HUES48 (cell line): ENCODE results near the gene BATF2.
A peak's percentile ranks its signal among the peaks of the same experiment; 100 is the strongest.

Experiments
- H3K27ac ChIP-seq: one replicate; pipeline ENCODE4 v1.7.0; 2013; ENCODE audit warnings: low read depth, low read length, inconsistent platforms
- H3K27me3 ChIP-seq: 2 replicates; pipeline ENCODE4 v1.6.1; 2013; ENCODE audit warnings: mild to moderate bottlenecking, low read length; ENCODE audit not compliant: control insufficient read depth, insufficient read depth
- H3K36me3 ChIP-seq: 2 replicates; pipeline ENCODE4 v1.6.1; 2013; ENCODE audit warnings: low read length; ENCODE audit not compliant: control insufficient read depth, insufficient read depth
- H3K4me1 ChIP-seq: 2 replicates; pipeline ENCODE4 v1.6.1; 2013; ENCODE audit warnings: mild to moderate bottlenecking, low read length; ENCODE audit not compliant: control insufficient read depth, insufficient read depth
- H3K4me3 ChIP-seq: 2 replicates; pipeline ENCODE4 v1.5.1; 2013; ENCODE audit warnings: mild to moderate bottlenecking, low read depth, low read length
- H3K9ac ChIP-seq: 2 replicates; pipeline ENCODE4 v1.6.1; 2013; ENCODE audit warnings: mild to moderate bottlenecking, low read depth, low read length, moderate library complexity
- H3K9me3 ChIP-seq: 2 replicates; pipeline ENCODE4 v1.6.1; 2013; ENCODE audit warnings: low read length; ENCODE audit not compliant: control insufficient read depth, insufficient read depth

The BATF2 gene, protein sequence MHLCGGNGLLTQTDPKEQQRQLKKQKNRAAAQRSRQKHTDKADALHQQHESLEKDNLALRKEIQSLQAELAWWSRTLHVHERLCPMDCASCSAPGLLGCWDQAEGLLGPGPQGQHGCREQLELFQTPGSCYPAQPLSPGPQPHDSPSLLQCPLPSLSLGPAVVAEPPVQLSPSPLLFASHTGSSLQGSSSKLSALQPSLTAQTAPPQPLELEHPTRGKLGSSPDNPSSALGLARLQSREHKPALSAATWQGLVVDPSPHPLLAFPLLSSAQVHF

DNA sequence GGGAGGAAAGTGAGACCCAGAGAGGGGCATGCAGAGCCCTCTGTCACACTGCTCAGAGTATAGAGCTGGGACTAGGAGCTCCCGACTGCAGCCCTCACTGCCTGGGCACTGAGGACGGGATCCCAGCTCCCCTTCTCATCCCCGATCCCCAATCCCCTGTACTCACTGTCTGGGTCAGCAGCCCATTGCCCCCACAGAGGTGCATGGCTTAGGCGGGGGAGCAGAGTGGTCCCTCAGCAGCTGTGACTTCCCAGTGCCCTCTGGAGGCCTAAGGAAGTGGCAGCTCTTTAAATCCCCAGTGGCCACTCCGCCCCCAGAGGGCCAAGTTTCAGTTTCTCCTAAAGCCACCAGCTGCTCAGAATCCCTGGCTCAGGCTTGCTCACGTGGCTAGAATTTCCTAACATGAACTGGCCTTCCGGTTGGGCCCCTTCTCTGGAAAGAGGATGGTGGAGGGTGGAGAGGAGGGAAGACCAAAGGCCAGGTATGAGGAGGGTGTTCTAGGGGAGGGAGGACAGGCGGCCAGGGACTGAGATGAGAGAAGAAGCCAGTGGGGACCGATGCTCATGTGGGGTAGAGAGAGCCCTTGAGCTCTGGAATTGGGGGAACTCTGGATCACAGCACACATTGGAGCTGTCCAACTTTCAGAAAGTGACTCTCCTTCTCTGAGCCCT is at the start of gene BATF2:
BATF2 (minus strand) TSS at position 262 of the 671 bp plus-strand sequence; CDS start at position 205, 57 bp downstream.
- H3K27ac ChIP-seq, result no peak within 1 kb of the TSS
- no peaks in the 10 kb centered on the region for H3K9me3 ChIP-seq
- no peaks in the 10 kb centered on the region for H3K27me3 ChIP-seq
- H3K36me3 ChIP-seq, result no peaks in the 10 kb centered on the region
- peaks cover 5% of the 10 kb centered on the region for H3K4me1 ChIP-seq
- no peak within 1 kb of the TSS for H3K4me3 ChIP-seq
- H3K9ac ChIP-seq, result no peak within 1 kb of the TSS

DNA sequence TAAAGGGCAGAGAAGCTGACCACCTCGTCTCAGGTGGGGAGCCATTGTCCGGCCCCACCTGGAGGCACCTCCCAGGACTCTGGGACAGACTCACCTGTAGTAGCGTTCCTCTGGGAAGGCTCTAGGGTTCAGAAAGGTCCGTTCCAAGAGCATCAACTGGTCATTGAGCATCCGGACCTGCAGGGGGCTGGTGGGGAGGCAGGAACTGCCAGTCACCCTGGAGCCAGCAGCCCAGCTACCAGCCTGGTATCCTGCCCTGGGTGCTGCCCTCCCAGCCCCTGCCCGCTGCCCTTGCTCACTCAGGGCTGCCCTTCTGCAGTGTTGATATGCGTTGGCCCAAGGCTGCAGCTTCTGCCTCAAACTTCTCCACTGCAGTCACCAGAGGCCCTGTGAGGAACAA is 49.0 kb upstream of the BATF2 start:
- no peaks in the 10 kb centered on the region for H3K27me3 ChIP-seq
- H3K9me3 ChIP-seq, result no peaks in the 10 kb centered on the region
- H3K9ac ChIP-seq, result no peak overlapping the region
- H3K4me3 ChIP-seq, result no peak overlapping the region
- no peak overlapping the region for H3K27ac ChIP-seq
- no peaks in the 10 kb centered on the region; the same call in 1 of the 2 replicates for H3K4me1 ChIP-seq
- peaks cover 25% of the 10 kb centered on the region for H3K36me3 ChIP-seq

DNA sequence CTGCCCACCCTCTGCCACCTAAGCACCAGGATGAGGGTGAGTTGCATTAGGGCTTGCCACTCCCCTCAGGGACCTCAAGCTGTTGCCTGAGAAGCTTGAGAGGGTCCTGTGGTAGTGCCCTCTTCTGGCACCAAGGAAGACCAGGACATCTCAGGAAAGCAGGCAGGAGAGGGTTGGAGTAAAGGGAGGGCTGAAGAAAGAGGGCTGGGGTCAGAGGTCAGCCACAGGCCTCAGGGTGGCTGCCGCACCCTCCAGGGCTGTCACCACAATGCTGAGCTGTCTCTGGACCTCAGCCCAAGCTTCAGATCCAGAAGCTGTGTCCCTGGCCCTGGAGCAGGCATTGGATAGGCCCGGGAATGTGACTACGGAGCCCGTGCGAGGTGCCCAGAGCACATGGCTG is 48.3 kb upstream of the BATF2 start:
- no peak overlapping the region for H3K4me3 ChIP-seq
- H3K9ac ChIP-seq, result no peak overlapping the region
- H3K9me3 ChIP-seq, result no peaks in the 10 kb centered on the region
- no peak overlapping the region for H3K27ac ChIP-seq
- H3K27me3 ChIP-seq, result no peaks in the 10 kb centered on the region
- no peaks in the 10 kb centered on the region; the same call in 1 of the 2 replicates for H3K4me1 ChIP-seq
- H3K36me3 ChIP-seq, result peaks cover 25% of the 10 kb centered on the region

GRCh38 chr11:65043881-65044501 is 47.2 kb upstream of the BATF2 start:
- no peak overlapping the region for H3K9ac ChIP-seq
- no peak overlapping the region for H3K4me3 ChIP-seq
- H3K9me3 ChIP-seq, result no peaks in the 10 kb centered on the region
- no peaks in the 10 kb centered on the region for H3K27me3 ChIP-seq
- no peak overlapping the region for H3K27ac ChIP-seq
- peaks cover 25% of the 10 kb centered on the region for H3K36me3 ChIP-seq
- H3K4me1 ChIP-seq, result no peaks in the 10 kb centered on the region; the same call in 1 of the 2 replicates

- no peaks in the 10 kb centered on the region; the same call in 1 of the 2 replicates for H3K4me1 ChIP-seq
- H3K27ac ChIP-seq, result no peak overlapping the region
- H3K36me3 ChIP-seq, result peaks cover 34% of the 10 kb centered on the region
- H3K4me3 ChIP-seq, result no peak overlapping the region
- no peaks in the 10 kb centered on the region for H3K9me3 ChIP-seq
- H3K27me3 ChIP-seq, result no peaks in the 10 kb centered on the region
- H3K9ac ChIP-seq, result no peak overlapping the region
Measured at GRCh38 chr11:65042891-65043290, 46.1 kb upstream of the BATF2 start.

DNA sequence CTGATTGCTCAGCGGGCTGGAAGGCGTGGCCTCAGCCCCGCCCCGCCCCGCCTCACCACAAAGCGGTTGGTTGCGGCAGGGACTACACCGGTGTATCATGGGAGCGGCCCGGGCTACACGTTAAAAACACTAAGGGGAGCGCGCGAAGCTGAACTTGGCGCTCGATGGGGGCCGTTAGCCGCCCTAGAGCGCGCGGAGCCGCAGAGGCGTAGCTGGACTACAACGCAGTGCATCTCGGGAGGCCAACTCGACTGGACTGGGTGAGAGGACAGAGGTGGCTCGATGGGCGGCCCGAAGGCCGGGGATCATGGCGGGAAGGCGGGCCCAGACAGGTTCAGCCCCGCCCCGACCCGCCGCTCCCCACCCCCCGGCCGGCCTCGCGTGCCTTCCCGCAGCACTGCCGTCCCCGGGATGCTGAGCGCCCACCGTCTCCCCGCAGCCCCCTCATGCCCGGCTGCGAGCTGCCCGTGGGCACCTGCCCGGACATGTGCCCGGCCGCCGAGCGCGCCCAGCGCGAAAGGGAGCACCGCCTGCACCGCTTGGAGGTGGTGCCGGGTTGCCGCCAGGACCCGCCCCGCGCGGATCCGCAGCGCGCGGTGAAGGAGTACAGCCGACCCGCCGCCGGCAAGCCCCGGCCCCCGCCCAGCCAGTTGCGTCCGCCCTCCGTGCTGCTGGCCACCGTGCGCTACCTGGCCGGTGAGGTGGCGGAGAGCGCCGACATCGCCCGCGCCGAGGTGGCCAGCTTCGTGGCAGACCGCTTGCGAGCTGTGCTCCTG is 44.3 kb upstream of the BATF2 start, which contains the start of gene SAC3D1:
SAC3D1 (plus strand) TSS at position 364 of the 776 bp plus-strand sequence; CDS start at position 447, 83 bp downstream.
- Histone ChIP-seq H3K27ac (peak within 1 kb of the TSS; percentile 97), H3K36me3 (peaks cover 38% of the 10 kb centered on the region)

GRCh38 chr11:65040520-65040846 is 43.7 kb upstream of the BATF2 start:
- Histone ChIP-seq H3K27me3 (no peaks in the 10 kb centered on the region), H3K9ac (peak overlapping the region; percentile 85; the same call in 1 of the 2 replicates), H3K4me1 (no peaks in the 10 kb centered on the region), H3K9me3 (no peaks in the 10 kb centered on the region), H3K27ac (peak overlapping the region; percentile 97), H3K36me3 (peaks cover 32% of the 10 kb centered on the region), H3K4me3 (peak overlapping the region; percentile 95)

More for the DNA sequence above, 44.3 kb upstream of the BATF2 start, which contains the start of gene SAC3D1:
- Histone ChIP-seq H3K9me3 (no peaks in the 10 kb centered on the region), H3K27me3 (no peaks in the 10 kb centered on the region), H3K4me1 (no peaks in the 10 kb centered on the region), H3K9ac (peak within 1 kb of the TSS; percentile 85), H3K4me3 (peak within 1 kb of the TSS; percentile 95)

GRCh38 chr11:65036931-65037330 is 40.2 kb upstream of the BATF2 start:
- no peaks in the 10 kb centered on the region for H3K27me3 ChIP-seq
- H3K9me3 ChIP-seq, result no peaks in the 10 kb centered on the region
- H3K4me3 ChIP-seq, result no peak overlapping the region

GRCh38 chr11:65035579-65035978 is 38.8 kb upstream of the BATF2 start:
- Histone ChIP-seq H3K4me1 (no peaks in the 10 kb centered on the region), H3K27me3 (no peaks in the 10 kb centered on the region), H3K9me3 (no peaks in the 10 kb centered on the region), H3K36me3 (peaks cover 20% of the 10 kb centered on the region; the same call in 1 of the 2 replicates), H3K4me3 (no peak overlapping the region), H3K27ac (no peak overlapping the region), H3K9ac (no peak overlapping the region)

More at GRCh38 chr11:65036931-65037330, 40.2 kb upstream of the BATF2 start:
- H3K4me1 ChIP-seq, result no peaks in the 10 kb centered on the region
- H3K36me3 ChIP-seq, result peaks cover 20% of the 10 kb centered on the region; the same call in 1 of the 2 replicates
- no peak overlapping the region for H3K9ac ChIP-seq
- H3K27ac ChIP-seq, result no peak overlapping the region

DNA sequence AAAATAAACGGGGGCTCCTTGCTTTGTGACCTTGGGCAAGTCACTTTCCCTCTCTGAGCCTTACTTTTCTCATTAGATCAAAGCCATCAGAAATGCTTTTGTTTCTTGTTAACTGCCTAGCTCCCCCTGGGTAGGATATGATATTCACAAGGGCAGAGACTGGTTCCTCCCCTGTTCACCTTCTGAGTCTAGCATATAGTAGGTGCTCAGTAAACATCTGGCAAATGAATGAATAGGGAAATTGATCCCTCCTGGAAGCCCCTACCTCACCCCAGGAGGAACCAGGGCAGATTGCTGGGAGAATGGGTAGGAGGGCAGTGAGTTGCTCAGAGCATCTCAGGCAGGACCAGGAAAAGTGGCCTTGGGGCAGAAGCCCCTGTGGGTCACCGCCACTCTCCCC is 37.7 kb upstream of the BATF2 start:
- Histone ChIP-seq H3K4me3 (no peak overlapping the region), H3K4me1 (no peaks in the 10 kb centered on the region), H3K27ac (no peak overlapping the region), H3K27me3 (no peaks in the 10 kb centered on the region), H3K9me3 (no peaks in the 10 kb centered on the region), H3K9ac (no peak overlapping the region), H3K36me3 (peaks cover 20% of the 10 kb centered on the region; the same call in 1 of the 2 replicates)
